ENCODE measurements around the gene PROP1. TPM values are rescaled to one million over a fixed set of nuclear protein-coding genes. Genes with fewer than 3 reads are reported as not detected.

The PROP1 gene
- total and polyA plus RNA-seq, 2 donors (not counting 3 experiments of a cell fraction or from before 2014, with no cell fraction given), result not detected

GRCh38 chr5:177994063-177994462, 2.0 kb downstream of the PROP1 start:
- POLR2A ChIA-PET, result no interaction called here
- no peak overlapping the region for H3K4me2 ChIP-seq (ENCODE audit: insufficient read depth, low read length)
- H3K36me3 ChIP-seq (ENCODE audit: control insufficient read depth in 2 of 2, extremely low read depth in 1 of 2, insufficient read depth in 2 of 2, low read length in 2 of 2), result no peaks in the 10 kb centered on the region
- FAIRE-seq, result no peak
- dilution Hi-C loops (cut with MboI; ENCODE audit: extremely low pct_ligation_motif_present, low sequenced_read_pairs) (no loop called here), intact Hi-C loops (cut with micrococcal nuclease) (no loop called here)
- no peak overlapping the region for H3K27ac ChIP-seq (ENCODE audit: insufficient read depth, low read depth, low read length)
- H3K9me3 ChIP-seq (replicated peaks; ENCODE audit: control insufficient read depth, insufficient read depth, low read length), result no peaks in the 10 kb centered on the region
- CTCF ChIA-PET, result no interaction called here
- no peak overlapping the region for H3K4me3 ChIP-seq (replicated peaks in 1 of 3; ENCODE audit: insufficient read depth in 1 of 3, low read depth in 1 of 3, low read length in 3 of 3)
- no peaks in the 10 kb centered on the region for H4K20me1 ChIP-seq (replicated peaks; ENCODE audit: control insufficient read depth, extremely low read depth, insufficient read depth, low read length)
- BruUV-seq (replicated peaks), result no TSS peak
- no peaks in the 10 kb centered on the region for H3K79me2 ChIP-seq (ENCODE audit: control insufficient read depth, insufficient read depth, low read length)
- H3K9ac ChIP-seq (replicated peaks; ENCODE audit: extremely low read depth, insufficient read depth, low read length), result no peak overlapping the region
- H2AFZ ChIP-seq (ENCODE audit: low read depth, low read length), result no peak overlapping the region
- TF ChIP-seq MYC (IDR thresholded peaks at IDR 0.05; ENCODE audit: low read depth, low read length), result no peak
- TF ChIP-seq EZH2 (IDR thresholded peaks at IDR 0.05; ENCODE audit: borderline replicate concordance, low read depth, low read length, severe bottlenecking), result no peak
- TF ChIP-seq, protein P1, sequence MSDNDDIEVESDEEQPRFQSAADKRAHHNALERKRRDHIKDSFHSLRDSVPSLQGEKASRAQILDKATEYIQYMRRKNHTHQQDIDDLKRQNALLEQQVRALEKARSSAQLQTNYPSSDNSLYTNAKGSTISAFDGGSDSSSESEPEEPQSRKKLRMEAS (IDR thresholded peaks at IDR 0.05; ENCODE audit: insufficient read depth, insufficient read length), result no peak
- TF ChIP-seq FOS (IDR thresholded peaks at IDR 0.05; ENCODE audit: borderline replicate concordance, insufficient read depth, low read length), result no peak
- no peak for TF ChIP-seq JUN (IDR thresholded peaks at IDR 0.05; ENCODE audit: borderline replicate concordance, insufficient read depth, insufficient read length, low read depth)
- no peak for TF ChIP-seq POLR2AphosphoS5 (IDR thresholded peaks at IDR 0.05; ENCODE audit: insufficient read depth, low read depth, low read length)
- no peak for TF ChIP-seq GATA2 (IDR thresholded peaks at IDR 0.05; ENCODE audit: insufficient read depth, insufficient read length, low read depth, low read length)
- TF ChIP-seq, protein P2, sequence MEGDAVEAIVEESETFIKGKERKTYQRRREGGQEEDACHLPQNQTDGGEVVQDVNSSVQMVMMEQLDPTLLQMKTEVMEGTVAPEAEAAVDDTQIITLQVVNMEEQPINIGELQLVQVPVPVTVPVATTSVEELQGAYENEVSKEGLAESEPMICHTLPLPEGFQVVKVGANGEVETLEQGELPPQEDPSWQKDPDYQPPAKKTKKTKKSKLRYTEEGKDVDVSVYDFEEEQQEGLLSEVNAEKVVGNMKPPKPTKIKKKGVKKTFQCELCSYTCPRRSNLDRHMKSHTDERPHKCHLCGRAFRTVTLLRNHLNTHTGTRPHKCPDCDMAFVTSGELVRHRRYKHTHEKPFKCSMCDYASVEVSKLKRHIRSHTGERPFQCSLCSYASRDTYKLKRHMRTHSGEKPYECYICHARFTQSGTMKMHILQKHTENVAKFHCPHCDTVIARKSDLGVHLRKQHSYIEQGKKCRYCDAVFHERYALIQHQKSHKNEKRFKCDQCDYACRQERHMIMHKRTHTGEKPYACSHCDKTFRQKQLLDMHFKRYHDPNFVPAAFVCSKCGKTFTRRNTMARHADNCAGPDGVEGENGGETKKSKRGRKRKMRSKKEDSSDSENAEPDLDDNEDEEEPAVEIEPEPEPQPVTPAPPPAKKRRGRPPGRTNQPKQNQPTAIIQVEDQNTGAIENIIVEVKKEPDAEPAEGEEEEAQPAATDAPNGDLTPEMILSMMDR (IDR thresholded peaks at IDR 0.05; ENCODE audit: extremely low read depth in 1 of 2, insufficient read depth in 1 of 2, low read depth in 1 of 2, low read length in 2 of 2), result no peak
- TF ChIP-seq POLR2A (IDR thresholded peaks at IDR 0.05; ENCODE audit: low read depth, low read length), result no peak
- no peak for DNase-seq (ENCODE audit: low read depth, low spot score)
- no peaks in the 10 kb centered on the region for H3K27me3 ChIP-seq (ENCODE audit: control insufficient read depth in 2 of 2, insufficient read depth in 2 of 2, low read length in 2 of 2)
- no peaks in the 10 kb centered on the region for H3K4me1 ChIP-seq (ENCODE audit: control insufficient read depth, extremely low read depth, insufficient read depth, low read length)
- H3K9me1 ChIP-seq (replicated peaks; ENCODE audit: control insufficient read depth, extremely low read depth, insufficient read depth, low read length), result no peaks in the 10 kb centered on the region

Data from endothelial cell of umbilical vein (primary cell).